DND-41 (cell line): ENCODE data around the gene TEAD1.

Experiments used
- EZH2 ChIP-seq: IDR thresholded peaks from 3 replicates; pipeline ENCODE4 v1.6.1; 2012; ENCODE audit warnings: borderline replicate concordance, low read depth, mild to moderate bottlenecking, moderate library complexity, low read length, inconsistent platforms; ENCODE audit not compliant: severe bottlenecking
- TF ChIP-seq, protein P1 (sequence below): IDR thresholded peaks from 2 replicates; pipeline ENCODE4 v1.5.1; 2012; ENCODE audit warnings: borderline replicate concordance, low read length, moderate library complexity, mild to moderate bottlenecking; ENCODE audit not compliant: poor library complexity, severe bottlenecking; ENCODE audit errors: extremely low read depth

- TF ChIP-seq, protein P1, sequence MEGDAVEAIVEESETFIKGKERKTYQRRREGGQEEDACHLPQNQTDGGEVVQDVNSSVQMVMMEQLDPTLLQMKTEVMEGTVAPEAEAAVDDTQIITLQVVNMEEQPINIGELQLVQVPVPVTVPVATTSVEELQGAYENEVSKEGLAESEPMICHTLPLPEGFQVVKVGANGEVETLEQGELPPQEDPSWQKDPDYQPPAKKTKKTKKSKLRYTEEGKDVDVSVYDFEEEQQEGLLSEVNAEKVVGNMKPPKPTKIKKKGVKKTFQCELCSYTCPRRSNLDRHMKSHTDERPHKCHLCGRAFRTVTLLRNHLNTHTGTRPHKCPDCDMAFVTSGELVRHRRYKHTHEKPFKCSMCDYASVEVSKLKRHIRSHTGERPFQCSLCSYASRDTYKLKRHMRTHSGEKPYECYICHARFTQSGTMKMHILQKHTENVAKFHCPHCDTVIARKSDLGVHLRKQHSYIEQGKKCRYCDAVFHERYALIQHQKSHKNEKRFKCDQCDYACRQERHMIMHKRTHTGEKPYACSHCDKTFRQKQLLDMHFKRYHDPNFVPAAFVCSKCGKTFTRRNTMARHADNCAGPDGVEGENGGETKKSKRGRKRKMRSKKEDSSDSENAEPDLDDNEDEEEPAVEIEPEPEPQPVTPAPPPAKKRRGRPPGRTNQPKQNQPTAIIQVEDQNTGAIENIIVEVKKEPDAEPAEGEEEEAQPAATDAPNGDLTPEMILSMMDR = no peak
- no peak for TF ChIP-seq EZH2
Observed at GRCh38 chr11:12815931-12816494, 141.8 kb downstream of the TEAD1 start.
